HS-27A (cell line): ENCODE data around the gene ZHX3.
A peak's percentile ranks its signal among the peaks of the same experiment; 100 is the strongest.

Experiments used
- DNase-seq: peaks from one replicate; pipeline ENCODE4 v3.0.0-alpha.2; 2012; ENCODE audit warnings: low read depth, missing footprints

ZHX3 gene

DNA sequence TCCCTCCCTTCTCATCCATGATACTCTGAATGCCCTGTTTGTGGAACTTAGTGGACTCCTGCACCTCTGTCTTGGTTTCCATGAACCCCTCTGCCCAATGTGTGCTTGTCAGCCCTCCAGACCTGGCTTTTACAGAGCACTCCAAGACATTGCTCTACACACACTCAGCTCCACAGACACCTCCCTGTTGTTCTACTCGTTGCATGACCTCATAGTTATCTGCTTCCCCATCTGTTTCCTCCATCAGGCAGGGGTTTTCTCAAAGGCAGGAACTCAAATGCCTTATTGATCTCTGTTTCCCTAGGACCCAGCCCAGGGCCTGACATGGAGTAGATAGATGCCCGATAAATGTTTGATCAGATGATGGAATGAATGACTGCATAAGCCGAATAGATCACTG is 166.9 kb downstream of the ZHX3 start:
- DNase-seq = no peak

- DNase-seq = no peak
These were observed 168.6 kb downstream of the ZHX3 start for GRCh38 chr20:41148942-41149341.

DNA sequence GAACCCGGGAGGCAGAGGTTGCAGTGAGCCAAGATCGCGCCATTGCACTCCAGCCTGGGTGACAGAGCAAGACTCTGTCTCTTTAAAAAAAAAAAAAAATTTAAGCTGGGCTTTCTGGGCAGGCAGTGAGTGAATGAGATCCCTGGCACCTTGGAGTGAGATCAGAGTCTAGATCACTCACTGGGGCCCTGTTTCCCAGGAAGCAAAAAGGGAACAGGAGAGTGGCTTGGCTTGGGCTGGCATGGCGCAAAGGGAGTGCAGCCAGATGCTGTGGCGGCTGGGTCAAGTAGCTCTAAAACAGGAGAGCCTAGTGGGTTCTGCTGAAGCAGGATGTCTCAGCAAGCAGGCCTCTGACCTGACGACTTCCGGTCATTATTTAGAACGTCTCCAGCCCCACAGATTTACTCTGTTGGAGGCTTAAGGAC is 169.8 kb downstream of the ZHX3 start:
- DNase-seq = no peak

GRCh38 chr20:41145821-41146620 is 171.5 kb downstream of the ZHX3 start:
- no peak for DNase-seq

DNA sequence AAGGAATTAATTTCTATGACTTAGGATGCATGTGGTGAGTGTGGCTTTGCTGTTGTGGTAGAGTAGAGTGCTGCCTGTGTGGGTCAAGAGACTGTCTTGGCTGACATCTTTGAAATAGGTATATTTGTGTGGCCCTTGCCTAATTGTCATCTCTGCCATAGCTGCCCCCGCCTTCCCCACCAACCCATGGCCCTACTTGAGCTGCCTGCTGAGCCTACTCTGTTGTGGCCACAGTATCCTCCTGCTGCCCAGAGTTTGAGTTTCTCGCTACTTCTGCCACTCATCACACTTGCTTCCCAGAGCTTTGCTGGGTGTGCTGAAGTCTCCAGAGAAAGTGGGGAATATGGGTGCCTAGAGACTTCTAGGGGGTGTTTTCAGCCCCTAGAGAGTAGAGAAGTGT is 172.2 kb downstream of the ZHX3 start:
- DNase-seq = no peak

GRCh38 chr20:41143354-41143753 is 174.2 kb downstream of the ZHX3 start:
- DNase-seq = no peak

DNA sequence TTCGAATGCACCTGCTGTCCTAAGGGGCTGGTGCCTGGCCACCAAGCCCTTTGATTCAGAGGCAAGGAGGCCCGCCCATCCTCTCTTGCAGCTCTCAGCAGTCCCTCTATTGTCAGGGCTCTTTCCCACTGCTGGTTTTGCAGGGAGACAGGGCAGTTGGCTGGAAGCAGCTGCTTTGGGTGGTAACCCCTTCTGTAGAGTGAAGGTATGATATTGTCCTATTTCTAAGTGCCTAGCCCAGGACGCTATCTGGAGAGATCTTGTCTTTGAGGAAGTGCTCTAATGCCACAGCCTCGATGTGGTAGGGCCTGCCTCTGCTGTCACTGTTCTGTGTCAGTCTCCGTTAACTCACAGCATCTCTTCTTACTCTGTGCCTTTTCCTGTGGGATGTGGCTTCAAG is 174.6 kb downstream of the ZHX3 start:
- no peak for DNase-seq

GRCh38 chr20:41142245-41142644 is 175.3 kb downstream of the ZHX3 start:
- no peak for DNase-seq

DNA sequence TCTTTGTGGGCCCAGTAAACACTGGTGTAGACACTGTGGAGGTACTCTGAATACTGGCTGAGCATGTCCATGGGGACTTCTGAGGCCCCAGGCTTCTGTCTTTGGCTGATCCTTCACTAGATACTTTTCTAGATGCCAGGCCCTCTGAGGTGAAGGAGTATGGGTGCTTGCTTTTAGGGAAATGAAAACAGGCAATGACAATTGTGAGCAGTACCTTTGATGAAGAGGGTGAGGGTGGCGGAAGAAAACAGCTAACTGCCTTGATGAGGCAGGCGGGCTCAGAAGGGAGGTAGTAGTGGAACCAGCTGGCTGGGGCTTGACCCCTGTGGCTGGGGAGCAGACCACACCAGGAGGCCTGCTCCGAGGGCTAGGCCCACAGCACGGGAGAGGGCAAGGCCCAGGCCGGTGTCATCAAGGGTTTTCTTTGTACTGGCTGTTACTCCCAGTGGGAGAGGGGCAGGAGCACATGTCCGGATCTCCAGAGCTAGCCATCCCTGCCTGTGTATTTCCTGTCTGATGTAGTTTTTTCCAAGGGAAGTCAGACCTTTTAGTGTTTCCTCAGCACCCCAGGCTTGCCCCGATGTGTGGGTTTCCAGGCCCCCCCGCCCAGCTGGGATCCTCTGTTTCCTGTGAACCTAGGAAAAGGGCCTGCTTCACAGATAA is 176.2 kb downstream of the ZHX3 start:
- DNase-seq = no peak

DNA sequence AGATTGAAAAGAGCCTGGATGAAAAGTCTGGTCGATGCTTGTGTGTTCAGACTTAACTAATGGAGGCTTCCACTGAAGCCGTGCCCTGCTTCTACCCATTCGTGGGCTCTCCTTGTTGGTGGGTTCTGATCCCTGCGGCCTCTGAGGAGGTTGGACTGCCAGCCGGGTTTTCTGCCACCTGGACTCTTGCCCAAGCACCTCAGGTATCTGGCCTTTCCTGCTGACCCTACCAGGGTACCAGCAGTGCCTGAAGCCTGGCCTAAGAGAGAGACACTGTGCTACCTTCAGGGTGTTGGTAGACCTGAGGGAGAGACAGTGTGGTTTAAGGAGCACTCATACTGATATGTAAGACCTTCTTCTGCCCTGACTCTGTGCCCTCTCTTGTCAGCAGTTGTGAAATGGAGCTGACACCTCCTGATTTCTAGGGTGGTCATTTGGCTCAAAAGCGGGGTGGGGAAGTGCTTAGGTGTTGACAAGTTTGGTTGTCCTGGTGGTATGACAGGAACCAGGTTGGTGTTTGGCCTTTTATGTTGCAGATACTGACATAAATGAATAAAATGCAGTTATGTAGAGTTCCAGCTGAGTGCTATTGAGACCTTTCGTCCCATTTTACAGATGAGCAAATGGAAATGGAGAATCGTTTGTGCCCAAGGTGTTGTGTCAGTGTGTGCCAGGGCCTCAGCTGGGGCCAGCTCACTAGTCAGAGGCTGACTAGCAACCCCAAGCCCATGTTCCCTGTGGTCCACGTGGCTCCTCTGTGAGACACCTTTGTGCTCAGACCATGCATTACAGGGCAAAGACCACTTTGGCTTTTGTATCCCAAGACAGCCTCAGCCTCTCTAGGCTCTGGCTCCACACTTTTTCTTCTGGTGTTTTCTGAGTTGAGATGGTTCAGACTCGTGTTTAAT is 177.1 kb downstream of the ZHX3 start:
- DNase-seq = no peak

DNA sequence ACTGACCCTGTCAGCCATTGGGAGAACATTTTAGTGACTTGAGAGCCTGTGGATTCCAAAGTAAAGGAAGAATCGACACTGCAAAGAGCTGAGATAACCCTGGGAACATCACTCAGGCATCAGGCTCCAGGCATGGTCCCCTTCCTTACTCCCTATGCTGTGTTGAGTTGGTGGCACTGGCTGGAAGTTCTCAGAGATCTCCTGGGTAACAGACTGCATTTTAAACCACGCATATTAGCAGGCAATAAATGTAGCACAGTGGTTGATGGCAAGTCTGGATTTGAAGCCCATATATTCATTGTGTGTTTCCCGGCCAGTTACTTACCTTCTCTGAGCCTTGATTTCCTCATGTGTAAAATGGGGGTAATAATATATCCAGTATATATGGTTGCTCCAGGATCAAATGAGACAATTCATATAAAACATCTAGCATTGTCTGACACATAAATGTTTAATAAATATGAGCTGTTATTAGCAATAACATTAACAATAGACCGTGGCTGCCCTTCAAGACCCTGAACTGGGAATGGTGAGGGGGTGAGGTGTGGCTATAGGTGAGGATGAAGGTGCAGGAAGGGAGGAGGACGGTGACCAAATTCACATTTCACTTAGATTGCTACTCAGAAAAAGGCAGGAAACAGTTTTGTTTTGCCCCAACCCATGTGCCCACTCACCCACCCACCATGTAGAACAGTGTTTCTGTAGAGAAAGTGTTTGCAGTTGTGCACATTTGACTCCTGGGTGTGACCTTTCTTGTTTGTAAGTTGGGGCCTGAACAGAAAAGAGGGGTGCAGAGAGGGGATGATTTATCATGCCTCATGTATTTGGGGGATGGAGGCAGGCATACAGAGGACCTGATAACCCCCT is 178.1 kb downstream of the ZHX3 start:
- no peak for DNase-seq

DNA sequence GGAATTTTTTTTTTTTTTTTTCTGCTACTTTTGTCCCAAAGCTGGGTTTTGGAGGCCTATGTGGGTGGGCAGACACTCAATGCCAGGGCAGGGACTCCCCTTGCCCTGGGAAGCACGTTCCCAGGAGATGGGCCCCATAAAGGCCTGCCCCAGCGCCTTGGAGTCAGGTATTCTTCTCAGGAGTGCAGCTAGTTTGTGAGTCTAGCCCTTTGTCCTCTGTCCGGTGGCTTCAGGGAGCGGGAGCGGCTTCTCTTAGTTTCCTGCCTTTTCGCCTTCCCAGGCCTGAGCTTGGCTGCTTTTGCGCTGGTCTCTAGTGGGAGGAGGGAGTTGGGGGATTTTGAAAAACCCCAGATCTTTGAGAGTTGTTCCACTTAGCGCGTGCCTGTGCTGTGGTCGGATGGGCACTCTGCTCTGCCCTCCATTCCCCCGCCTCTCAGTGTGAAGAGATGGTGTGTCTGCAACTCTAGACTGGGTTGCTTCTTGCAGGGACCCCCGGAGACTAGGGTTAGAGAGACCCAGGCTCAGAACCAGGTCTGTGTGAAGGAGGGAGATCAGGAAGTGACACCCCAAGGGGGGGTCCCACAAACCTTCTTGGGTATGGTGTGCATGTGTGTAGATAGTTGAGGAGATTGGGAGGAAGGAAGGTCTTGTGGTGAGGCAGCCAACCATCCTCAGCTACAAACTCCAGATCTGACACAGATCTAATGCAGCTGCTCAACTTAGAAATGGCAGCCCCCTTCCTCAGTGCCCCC is 178.9 kb downstream of the ZHX3 start:
- no peak for DNase-seq

DNA sequence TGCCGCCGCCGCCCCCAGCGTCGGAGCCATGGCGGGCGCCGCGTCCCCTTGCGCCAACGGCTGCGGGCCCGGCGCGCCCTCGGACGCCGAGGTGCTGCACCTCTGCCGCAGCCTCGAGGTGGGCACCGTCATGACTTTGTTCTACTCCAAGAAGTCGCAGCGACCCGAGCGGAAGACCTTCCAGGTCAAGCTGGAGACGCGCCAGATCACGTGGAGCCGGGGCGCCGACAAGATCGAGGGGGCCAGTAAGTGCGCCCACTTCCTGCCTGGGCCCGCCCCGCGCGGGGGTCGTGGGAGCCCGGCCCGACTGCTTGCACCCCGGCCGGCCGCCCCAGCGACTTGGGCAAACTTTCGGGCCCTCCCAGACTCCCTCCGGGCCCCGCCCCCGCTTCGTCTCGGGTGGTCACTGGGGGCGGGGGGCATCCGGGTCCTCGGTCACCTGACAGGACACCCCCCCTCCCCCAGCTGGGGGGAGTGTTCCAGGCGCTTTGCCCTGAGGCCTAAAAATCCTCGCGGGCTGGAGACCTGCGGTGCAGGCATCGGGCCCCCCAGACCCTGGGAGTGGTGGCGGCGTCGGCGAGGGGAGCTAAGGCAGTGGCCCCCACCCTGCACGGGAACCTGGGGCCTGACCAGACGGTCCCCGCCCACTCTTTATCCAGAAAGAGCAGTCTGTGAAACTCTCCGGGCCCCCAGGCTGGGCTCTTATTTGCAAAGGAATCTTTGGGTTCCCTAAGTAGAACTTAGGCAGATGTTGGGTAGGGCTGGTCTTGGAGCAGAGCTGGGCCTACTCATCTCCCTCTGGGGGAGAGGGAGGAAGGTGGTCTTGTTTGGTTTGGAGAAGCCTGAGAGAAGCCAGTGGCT is 179.7 kb downstream of the ZHX3 start:
- DNase-seq = peak; percentile 48

GRCh38 chr20:41136680-41137613 is 180.6 kb downstream of the ZHX3 start, which contains the start of gene PLCG1:
TSS of gene PLCG1 (plus strand) at chr20:41137543. CDS start at chr20:41137642, 99 bp downstream.
- DNase-seq = peak; percentile 50

DNA sequence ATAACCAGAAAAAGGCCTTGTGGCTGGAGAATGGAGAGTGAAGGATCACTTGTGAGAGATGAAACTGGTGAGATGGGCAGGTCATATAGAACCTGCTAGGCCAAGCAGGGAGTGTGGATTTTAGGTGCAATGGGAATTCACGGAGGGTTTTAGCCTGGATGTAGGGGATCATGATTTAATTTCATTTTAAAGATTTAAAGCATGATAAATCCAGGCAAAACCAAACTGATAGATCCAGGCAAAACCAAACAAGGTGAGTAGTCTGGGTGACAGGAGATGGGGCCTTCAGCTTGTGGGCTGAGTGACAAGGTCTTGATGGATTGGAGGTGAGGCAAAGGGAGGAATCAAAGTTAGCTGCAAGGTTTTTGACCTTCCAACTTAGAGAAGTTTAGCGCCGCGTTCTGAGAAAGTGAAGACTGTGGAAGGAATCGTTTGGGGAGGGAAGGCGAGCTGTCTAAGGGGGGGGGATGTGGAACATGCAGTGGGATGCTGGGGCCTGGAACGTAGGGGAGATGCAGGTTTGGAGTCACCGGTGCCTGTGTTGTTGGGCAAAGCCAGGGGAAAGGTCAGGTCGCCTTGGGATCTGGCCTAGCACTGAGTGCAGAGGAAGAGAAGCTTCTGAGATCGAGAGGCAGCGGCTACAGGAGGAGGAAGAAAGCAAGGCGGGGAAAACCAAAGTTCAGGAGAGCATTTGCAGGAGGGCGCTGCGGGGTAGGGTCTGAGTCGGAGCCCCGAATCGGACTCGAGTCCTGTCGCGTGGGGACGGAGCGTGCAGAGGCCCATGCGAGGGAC is 181.4 kb downstream of the ZHX3 start:
- DNase-seq = no peak

DNA sequence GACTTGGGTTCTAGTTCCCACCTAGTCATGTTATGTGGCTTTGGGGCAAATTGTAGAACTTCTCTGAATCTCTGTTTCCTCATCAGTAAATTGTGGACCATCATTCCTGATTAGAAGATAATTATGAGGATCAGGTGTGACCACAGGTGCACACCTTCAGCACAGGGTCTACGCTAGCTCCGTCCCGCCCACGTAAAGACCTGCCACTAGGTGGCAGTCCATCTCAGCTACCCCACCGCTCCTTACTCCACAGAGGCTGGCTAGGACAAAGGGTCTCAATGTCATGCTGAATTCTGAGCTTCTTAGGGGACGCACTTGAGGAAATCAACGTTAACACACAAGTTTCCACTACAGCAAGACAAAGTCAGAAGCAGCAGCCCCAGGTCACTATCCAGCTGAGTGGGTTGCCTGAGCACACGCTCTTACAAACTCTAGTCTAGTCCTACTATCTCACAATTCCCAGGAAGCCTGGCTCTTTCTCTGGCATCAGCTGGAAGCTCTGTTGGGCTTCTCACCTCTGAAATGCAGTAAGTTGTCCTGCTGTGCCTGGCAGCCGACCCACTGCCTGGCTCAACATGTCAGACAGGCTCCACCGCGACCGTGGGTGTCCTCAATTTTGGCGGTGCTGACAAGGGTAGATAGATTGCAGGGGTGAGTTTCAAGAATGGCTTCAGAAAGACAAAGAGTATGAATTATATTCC is 182.2 kb downstream of the ZHX3 start:
- DNase-seq = peak; percentile 17
